ENCODE measurements around the gene TBPL2.
"Not testable (repeated sequence)": the region's sequence is repeated elsewhere in the genome, so short reads cannot be mapped to it uniquely, and the experiment has no call there.

Gene TBPL2

DNA sequence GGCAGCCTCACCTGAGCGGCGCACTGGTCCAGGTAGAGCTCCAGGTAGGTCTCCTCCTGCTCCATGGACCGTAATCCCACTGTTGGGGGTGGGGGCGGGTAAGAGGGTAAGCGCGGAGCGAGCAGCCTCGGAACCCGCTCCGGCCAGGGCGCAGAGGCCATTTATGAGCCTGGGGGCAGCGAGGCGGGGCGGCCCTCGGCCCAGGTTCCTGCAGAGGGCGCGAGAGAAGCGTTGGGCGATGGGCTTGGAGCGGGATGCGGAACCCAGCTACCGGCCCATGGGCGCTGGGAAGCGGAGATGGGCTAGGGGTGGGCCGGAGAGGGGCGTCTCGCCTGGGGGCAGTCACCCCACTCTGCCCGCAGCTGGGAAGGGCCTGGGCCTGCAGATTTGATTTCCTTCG lies at the start of gene TBPL2:
TSS of gene TBPL2 (minus strand) at position 232 of the 400 bp plus-strand sequence. CDS start at position 65, 167 bp downstream.
- DNase-seq = no peak

DNA sequence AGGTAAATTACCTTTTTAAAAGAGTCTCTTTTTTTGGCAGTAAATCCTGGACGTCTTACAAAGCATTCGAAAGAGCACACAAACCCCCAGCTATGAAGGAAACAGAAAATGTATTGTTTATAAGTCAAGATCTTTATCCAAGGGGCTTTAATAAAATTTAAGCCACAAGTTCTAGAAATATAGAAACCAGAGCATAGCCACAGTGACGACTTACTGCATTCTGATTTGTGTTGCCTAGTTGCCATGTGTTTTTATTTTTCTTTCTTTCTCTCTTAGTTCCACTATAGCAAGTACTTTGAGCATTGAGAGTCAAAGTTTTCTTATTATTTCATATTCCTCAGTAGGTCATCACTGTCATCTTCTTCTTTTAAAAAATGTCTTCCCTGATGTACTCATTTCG lies 47.8 kb upstream of the TBPL2 start:
- DNase-seq = no peak

DNA sequence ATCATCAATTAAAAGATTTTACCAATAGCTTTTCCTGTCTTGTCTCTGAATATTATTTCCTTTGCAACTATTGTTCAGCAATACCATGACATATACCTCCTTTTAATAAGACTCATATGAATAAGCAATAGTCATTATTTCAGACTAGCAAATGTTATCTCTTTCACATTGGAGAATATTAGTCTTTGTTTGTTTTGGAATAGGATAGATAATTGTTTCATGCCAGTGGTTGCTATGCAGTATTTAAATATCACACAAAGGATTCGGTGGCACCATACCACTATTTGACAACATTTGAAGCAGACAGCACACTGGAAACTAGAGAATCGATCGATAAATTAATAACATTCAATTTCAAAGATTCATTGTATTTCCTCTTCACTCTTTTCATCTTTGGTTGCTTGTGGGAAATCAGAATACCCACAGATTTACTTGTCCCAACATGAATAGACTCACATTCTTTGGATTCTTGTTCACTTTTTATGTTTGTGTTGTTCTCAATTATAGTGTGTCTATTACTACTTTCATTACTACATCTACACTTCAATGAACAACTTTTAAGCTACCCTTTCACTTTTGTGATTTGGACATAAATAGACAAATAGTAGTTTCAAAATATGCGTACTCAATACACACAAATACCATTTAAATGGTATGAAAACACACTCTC lies 42.7 kb upstream of the TBPL2 start:
- no peak for DNase-seq

DNA sequence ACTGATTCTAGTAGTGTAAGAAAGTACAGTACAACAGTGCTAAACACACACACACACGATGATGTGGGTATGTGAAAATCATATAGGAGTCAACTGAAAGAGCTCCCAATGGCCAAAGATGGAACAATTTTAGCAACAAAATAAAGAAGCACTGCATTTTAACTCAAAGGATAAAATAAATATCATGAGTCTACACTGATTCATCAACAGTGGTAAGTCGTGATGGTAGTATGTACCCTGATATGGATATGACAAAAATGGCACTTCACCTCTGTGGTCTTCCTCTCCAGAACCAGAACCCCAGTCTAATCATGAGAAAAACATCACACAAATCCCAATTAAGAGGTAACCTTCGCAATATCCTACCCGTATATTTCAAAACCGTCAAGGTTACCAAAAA lies 41.4 kb upstream of the TBPL2 start:
- no peak for DNase-seq

DNA sequence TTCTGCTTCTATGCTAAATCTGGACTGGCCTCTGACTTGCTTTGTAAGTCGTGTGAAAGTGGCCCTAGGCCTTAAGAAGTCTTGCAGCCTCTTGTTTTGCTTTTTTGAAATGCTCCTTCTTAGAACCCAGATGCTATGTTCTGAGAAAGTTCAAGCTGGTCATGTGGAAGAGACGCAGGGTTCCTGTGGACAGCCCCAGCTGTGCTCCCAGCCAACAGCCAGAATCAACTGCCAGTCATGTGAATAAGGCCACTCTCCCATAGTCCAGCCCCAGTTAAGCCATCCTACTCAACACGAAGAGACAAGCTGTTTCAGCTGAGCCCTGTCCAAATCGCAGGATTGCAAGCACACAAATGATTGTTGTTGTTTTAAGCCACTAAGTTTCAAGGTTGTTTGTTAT lies 37.3 kb upstream of the TBPL2 start:
- DNase-seq = no peak

DNA sequence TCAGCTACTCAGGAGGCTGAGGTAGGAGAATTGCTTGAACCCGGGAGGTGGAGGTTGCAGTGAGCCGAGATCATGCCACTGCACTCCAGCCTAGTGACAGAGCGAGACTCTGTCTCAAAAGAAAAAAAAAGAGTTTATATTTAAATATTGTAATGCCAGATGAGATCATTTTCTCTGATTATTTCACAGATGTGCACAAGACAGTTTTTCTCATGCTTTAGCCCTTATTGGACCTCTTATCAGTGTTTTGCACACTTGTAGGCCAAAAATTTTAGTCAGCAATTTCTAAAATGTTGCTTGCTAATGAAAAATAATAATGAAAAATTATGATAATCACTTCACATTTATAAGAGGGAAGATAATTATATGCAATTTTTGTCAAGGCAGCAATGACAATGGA lies 36.0 kb upstream of the TBPL2 start:
- not testable (repeated sequence) for DNase-seq

DNA sequence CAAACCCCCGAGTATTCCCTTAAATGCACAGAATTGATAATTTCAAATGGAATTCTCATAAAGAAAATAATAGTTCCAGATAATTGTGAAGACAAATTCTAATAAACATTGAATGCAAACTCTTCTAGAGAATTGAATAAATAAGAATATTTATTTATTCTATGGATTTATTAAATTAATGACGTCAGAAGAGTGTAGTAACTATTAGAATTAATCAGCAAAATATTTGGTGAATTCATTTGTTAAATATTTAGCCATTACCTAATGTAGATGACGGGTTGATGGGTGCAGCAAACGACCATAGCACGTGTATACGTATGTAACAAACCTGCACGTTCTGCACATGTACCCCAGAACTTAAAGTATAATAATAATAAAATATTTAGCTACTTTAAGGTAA lies 33.4 kb upstream of the TBPL2 start:
- DNase-seq = no peak

DNA sequence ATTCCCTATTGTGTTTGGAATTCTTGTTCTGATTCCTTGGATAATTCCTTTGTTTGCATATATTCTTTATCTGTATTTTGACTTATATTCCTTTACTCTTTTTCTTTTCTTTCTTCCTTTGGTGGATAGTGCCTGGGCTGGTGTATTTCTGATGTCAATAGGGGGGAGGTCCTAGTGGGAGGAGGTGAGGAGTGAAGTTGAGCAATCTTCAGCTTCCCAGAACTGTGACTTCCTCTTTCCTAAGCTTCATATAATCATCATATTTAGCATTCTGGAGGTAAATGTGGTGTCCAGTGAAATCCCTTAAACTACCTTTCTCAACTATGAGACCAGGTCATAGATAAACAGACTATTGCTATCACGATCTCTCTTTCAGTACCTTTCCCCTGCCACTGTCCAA lies 29.6 kb upstream of the TBPL2 start:
- no peak for DNase-seq

DNA sequence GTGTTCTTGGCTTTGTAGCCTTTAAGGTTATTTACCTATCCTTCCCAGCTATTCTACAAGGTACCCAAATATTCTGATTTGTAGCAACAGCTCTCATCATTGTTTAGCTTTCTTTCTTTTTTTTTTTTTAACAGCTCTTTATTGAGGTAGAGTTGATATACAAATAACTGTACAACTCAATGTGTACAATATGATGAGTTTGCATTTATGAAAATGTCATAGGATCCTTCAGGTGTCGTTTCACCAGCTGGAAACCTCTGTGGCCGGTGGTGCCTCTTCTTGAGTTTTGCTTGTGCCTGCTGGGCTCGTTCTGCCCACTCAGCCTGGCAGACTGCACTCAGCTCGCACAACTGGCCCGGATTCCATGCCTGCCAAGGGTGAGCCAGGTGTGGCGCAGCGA lies 26.9 kb upstream of the TBPL2 start:
- DNase-seq = no peak

DNA sequence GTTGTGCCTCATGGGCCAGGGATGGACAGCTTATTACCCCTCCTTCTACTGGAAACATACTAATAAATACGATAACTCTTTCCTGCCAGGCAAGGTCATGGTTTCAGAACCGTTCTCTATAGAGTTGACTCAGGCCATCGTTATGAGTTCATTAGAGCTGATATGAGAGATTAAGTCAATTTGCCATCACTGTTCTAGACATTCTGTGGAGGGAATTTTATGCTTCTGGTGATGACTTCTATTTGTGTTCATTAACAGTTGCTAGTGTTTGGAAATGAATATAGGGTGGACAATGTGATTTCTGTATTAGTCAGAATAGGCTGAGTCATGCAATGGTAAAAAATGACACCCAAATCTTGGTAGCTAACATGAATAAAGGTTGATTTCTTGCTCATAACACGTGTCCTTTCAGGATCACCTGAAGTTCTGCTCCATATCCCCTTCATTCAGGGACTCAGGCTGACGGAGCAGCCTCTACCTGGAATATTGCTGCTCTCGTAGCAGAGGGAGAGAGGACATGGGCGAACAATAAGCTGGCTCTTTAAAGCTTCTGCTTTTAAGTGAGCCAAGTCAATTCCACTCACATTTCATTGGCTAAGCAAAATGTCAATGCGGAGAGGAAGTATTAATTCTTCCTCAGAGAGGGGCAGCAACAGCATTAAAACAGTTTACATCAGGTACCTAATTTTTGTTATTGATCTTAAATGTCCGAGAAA lies 18.5 kb upstream of the TBPL2 start:
- DNase-seq = no peak

DNA sequence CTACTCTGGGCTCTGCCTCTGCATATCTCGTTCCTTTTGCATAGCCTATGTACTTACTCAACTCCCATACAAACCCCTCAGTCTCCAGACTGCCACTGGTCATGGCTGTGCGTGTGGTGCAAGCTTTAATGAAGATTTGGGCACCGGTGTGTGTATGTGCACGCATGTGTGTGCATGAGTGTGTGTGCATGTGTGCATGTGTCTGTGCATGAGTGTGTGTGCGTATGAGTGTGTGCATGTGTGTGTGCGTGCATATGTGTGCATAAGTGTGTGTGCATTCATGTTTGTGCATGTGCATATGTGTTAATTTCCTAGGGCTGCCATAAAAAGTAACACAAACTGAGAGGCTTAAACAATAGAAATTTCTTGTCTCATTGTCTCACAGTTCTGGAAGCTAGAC lies 17.1 kb upstream of the TBPL2 start:
- no peak for DNase-seq

DNA sequence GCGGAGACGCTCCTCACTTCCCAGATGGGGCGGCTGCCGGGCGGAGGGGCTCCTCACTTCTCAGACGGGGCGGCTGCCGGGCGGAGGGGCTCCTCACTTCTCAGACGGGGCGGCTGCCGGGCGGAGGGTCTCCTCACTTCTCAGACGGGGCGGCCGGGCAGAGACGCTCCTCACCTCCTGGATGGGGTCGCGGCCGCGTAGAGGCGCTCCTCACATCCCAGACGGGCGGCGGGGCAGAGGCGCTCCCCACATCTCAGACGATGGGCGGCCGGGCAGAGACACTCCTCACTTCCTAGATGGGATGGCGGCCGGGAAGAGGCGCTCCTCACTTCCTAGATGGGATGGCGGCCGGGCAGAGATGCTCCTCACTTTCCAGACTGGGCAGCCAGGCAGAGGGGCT lies 16.0 kb upstream of the TBPL2 start:
- not testable (repeated sequence) for DNase-seq

DNA sequence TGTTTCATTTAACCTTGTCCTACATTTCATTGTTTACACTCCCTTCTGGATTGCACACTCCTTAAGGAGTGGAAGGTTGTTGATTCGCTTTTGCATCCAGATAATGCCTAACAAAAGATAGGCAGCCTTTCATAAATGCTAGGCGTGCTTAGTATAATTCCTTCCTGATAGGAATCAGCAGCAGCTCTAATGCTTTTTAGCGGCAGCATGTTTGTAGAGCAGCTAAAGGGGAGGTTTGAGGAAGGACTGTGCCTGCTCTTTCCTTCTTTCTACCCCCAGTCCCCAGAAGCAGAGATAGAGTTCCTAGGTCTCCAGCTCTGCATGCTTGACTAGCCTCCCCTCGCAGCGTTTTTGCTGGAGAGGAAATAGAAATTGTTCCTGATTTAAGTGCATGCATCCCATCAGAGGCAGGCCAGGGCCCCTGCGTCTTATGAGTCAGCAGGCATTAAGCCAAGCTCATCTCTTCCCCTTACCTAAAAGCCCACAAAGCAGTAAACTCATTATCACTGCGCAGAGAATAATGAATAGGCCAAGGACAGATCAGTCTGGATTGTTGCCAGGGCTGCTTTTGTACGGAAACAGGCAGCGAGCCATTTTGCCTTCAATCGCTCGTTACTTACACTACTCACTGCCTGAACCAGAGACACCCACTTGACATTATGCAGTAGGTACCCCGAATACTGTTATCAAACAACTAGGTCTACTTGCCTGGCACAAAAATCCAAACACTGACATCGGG lies 14.0 kb upstream of the TBPL2 start:
- DNase-seq = peak; percentile 96

DNA sequence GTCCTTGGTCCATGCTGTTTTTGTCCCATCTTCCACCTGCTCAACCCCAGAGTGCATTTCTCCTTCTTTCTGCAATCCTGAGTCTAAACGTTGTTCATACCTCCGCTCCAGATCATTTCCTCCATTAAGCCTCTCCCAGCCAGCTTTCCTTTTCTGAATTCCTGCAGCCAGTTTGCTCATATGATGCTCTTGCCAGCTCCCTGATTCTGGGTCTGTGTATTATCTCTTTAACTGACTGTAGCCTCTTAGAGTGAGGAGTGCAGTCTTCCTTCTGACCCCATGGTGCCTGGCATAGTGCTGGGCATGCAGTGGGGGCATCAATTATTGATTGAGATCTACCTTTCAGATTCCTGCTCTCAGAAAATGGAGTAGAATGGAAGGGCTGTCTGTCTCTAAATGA lies 11.5 kb upstream of the TBPL2 start:
- no peak for DNase-seq

DNA sequence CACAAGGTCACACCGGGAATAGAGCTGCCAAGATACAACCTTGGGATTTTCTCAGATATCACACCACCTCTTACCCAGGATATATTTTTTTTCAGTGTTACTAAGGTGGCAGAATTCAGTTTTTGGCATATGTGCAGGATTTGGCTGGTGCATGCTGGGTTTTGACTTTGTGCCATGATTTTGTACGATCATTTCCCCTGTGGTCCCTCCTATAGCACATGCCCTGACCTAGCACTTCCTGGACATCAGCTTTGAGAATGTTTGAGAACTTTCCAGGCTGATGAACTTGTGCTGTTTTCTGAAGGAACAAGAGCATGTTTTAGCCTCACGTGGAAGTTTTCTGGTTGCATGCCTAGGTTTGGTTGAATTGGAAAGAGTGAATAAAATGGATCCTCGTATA lies 11.0 kb upstream of the TBPL2 start:
- no peak for DNase-seq

DNA sequence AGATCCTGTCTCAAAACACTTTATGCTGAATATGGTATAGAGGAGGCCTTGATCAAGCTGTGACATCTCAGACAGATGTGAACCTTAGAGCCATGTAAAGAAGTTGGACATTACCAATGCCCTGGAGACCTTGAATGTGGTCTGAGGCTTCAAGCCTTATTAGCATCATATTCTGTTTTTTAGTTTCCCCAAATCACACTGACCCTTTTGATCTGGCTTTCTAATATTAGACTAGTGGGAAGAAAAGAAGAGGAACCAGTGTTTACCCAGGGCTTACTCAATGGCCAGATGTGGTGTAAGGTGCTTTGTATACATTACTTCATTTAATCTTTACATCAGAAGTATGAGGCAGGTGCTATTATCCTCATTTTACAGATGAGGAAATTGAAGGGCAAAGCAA lies 10.6 kb upstream of the TBPL2 start:
- DNase-seq = no peak

DNA sequence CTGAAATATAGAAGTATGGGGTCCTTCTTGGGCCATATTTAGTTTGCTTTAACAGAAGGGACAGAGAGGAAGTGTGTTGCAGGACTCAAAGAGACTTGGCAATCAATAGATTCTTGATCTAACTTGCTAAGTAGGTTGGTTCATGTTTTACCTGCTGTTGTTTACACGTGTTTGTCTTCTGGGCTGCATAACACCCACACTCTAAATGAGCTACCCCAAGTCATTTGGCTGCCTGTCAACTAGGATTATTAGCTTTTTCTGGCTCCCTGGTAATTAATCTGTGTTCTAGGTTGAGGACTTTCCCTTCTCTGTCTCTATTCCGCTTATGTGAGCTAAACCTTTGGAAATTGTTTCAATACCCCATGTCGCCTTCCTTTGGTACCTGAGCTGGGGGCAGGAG lies 10.1 kb upstream of the TBPL2 start:
- DNase-seq = no peak

DNA sequence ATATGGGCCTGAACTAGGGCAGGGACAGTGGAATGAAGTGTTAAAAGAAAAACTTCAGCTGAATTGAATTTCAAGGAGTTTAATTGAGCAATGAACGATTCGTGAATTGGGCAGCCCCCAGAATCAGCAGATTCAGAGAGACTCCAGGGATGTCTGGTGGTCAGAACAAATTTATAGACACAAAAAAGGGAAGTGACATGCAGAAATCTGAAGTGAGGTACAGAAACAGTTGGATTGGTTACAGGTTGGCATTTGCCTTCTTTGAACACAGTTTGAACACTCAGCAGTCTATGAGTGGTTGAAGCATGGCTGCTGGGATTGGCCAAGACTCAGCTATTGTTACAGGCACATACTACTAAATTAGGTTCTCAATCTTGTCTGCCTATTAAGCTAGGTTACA lies 9.7 kb upstream of the TBPL2 start:
- no peak for DNase-seq

DNA sequence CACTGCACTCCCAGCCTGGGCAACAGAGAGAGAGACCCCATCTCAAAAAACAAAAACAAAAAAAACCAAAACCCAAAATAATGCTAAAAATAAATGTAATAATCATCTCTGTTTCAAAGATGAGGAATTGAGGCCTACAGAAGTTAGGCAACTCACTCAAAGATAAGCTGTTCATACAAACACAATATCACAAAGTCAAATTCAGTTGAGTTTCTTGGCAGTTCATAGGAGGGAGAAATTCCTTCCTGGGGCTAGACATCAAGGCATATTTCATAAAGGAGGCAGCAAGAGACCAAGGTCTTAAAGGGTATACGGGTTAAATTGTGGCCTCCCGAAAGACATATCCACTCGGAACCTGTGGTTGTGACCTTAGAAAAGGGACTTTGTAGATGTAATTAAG lies 8.7 kb upstream of the TBPL2 start:
- no peak for DNase-seq

DNA sequence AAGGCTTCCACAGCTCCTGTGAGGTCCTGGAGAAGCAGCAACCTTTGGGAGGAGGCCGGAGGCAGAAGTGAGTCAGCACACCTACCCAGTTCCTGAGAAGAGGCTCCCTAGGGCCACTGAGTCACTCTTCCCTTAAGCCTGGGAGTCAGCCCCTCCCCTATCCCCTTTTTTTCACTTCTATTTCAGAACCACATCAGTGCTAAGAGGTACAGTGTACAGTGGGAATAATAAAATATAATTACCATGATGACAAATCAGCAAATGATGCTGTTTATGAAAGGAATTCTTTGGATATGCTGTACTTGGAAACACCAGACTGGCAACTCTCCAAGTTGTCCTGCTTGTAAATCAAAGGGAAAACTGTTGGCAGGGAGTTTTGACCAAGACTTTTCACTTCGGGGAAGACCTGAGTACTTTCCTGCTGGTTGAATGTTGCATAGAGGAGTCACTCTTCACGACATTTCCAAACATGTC lies 7.8 kb upstream of the TBPL2 start:
- DNase-seq = no peak

DNA sequence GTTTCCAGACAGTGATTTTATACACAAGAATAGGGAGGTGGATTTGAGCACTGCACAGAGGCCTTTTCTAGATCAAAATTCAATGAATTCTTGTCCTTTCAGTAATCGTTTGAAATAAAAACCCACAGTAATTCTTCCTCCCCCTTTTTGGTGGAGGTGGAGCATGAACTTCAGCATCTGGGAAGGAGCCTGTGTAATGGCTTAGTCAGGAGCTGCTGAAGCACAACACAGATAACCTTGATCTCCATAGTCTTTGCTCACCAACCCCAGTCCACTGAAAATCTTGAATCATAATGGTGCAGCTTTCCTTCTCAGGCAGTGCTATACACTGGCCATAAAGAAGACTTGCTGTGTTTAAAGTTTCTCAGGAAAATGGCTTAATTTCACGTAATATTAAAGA lies 6.4 kb upstream of the TBPL2 start:
- no peak for DNase-seq

DNA sequence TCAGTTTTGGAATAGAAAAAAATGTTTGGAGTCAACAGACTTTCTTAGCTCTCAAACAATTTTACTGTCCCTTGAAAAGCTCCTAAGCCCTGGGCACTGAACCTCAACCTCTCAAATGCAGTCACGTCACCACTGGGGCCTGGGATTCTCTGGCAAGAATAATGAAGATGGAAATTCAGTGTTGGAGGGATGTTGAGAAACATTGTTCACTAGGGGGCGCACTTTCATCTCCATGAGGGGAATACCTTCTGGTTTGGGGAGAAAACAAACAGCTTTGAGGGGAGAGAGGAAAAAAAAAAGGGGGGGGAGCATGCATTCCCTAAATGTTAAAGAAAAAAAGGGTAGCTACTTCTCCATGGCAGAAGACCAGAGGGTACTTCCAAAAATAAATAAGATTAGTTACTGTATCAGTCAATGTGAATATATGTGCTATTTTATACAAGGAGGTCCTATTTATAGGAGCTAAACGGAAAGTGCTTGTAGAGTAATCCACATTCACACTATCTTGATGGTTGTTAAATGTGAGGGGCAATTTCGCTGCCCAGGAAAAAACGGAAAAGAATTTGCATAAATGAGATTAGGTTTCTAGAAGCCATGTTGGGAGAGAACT lies 5.8 kb upstream of the TBPL2 start:
- peak; percentile 48 for DNase-seq

DNA sequence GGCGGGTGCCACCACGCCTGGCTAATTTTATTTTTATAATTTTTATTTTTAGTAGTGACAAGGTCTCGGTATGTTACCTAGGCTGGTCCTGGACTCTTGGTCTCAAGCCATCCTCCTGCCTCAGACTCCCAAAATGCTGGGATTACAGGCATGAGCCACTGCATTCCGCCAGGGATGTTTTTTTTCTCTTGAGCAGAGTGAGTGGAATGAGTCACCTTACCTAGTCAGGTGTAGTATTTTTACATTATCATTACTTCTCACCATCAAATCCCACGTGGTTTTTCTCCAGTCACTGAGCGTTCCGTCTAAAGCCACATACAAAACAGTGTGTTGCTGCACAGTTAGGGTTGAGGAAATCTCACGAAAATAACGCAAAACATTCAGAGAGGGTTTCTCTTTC lies 870 bp upstream of the TBPL2 start:
- DNase-seq = no peak
